NCI-H345 treated with DMSO at 0.1 percent for 48 hours (cell line): ENCODE data around the gene TFF2.

ENCODE experiments used
- DNase-seq: peaks from one replicate; lab custom pipeline; 2025; ENCODE audit not compliant: unreplicated experiment; lab: John Stamatoyannopoulos, UW

Gene TFF2, protein sequence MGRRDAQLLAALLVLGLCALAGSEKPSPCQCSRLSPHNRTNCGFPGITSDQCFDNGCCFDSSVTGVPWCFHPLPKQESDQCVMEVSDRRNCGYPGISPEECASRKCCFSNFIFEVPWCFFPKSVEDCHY

DNA sequence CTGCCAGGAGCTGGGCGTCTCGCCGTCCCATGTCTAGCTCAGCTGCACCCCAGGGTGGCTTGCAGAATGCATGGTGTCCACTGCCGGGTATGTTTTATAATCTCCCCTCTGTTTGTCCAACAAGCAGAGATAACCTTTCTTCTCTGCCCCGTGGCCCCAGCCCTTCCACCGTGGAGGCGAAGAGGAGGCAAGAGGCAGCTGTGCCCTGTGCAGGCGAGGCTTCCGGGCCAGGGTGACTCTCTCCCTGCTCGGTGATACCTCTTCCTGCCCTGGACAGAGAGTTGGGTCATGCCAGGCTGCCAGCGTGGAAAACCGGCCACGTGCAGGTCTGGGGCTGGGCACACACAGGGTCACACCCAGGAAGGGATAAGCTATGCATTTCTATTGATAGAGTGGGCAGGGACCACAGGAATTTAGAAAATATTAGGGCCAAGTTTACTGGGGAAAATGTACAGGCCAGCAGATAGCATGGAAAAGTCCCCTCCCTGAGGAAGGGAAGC, at the start of gene TFF2:
Gene TFF2 (minus strand): TSS at position 68 of the 500 bp plus-strand sequence. CDS start 37 bp downstream, at position 31.
- DNase-seq, result no peak

DNA sequence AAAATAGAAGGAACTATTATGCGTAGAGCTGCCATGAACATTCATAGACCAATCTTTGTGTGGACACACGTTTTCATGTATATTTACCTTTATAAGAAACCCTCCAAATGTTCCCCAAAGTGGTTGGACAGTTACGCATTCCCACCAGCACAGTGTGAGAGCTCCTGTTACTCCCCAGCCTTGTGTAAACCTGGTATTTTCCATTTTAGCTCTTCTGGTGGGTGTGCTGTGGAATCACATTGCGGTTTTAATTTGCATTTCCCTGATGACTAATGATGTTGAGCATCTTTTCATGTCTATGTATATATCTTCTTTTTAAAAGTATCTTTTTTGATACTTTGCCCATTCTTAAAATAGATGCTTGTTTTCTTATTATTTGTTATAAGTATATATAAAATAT, 49.7 kb upstream of the TFF2 start:
- DNase-seq, result no peak

DNA sequence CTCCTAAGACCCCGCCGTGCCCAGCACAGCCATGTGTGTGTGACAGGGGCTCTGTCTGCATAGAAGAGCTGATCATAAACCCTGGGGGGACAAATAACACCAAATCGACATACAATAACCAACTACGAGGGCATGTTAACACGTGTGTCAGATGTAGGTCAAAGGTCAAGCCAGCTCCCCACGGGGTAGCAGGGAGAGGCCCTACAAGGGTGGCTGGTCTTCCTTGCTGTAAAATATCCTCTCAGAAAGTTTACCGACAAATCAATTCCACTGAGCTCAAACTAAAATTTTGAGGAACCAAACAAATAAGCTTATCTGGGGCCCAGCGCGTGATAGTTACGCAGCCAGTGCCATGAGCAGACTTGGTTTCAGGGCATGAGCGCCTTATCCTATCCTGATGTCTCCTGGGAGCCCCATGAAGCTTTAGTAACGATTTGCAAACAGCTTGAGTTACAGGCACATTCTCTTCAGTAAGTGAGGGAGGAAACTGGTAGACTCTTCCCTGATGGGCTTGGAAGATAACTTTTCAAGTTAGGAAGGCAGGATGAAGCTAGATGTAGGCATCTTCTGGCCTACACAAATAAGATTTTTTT, 47.7 kb upstream of the TFF2 start:
- no peak for DNase-seq

DNA sequence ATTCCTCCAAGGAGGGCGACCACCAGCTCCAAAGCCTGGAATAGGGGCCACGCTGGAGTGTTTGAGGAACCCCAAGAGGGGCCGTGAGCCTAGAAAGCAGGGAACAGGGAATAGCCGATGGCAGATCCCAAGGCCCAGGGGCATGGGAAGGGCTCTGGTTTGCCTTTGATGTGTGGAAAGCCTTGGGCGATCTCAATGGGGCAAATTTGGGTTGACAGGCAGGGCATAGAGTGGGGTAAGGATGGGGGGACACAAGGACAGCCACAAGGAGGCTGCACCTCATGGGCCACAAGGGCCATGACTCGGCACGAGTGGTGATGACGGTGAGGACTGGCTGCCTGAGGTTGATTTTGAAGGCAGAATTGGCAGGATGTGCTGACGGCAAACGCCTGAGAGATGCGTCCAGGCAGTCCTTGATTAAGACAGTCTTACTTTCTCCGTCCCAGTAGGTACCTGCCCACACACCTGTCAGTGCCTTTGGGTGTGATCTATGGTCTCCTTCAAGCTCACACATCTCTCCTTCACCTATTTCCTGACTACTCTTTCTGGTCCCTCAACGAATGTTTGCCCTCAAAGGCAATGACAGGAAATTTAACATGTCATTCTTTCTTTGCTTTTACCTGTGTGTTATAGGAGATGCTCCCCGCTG, 47.1 kb upstream of the TFF2 start:
- DNase-seq, result no peak

DNA sequence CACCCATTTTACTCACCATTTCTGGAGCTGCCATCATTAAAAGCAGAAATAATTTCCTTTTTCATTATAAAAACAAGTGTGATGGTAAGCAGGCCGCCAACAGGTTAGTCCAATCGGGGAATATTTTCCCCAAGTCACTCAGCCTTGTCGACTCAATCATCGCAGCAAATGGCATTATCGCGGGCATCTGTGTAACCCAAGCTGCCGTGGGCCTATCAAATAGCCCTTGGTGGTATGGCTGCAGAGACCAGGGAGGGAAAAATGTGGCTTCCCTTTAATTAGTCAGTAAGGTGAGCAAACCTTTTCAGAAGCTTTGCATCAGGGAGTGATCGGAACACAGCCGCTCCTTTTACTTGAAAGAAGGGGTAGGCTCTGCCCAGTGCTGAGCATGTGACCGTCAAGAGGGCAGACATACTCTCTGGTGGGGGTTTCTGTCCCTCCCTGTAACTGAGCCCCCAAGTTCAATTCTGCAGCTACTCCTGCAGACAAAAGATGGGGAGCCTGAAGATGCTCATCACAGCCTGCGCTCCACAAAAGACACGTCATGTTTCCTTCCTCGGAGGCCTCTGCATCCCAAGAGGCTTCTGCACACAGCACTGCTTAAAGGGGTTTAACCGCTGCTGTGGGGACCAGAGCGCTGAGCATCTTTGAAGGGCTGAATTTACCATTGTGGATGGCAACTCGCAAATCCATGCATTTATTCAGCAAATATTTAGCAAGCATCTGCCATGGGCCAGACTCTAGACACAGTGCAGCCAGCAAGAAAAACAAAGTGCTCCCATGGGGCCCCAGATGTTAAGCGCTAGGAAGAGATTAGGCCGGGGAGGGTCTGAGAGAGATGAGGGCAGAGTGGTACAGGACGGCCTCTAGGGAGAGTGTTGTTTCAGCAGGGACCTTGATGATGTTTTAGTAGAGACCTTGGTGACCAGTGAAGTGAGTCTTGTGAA, 46.3 kb upstream of the TFF2 start:
- no peak for DNase-seq

DNA sequence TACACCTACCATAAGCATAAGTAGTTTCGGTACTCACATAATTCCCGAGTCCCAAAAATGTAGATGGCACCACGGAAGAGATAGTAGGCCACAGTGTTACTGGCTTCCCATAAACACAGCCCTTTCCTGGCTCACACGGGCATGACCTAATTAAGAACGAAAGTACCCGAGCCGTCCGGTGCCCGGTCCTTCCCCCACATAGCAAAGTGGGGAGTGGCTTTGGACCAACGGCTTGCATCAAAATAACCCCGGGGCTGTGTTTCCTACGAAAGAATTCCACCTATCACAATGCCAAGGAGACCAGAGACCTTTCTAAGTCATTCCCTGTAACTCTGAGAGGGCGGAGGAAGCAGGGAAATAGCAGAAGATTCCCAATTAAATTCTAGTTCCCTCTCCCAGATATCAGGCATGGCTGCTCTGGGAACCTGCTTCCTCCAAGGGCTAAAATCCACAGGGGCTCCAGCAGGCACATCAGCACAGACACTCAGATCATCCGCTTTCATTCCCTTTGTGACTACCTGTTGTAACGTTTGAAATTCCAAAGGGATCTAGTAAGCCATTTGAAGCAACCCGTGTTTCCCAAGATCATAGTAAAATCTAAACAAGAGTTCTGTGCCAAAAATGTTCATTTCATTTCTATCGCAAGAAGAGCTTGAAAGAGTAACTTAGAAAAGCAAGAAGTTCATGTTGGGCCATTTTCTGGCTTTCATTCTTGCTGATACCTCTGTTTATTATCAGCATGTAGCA, 45.3 kb upstream of the TFF2 start, which contains the start of gene TMPRSS3:
Gene TMPRSS3 (minus strand): TSS at position 148 of the 747 bp plus-strand sequence. CDS start 635 bp downstream, outside the sequence.
- DNase-seq, result no peak

DNA sequence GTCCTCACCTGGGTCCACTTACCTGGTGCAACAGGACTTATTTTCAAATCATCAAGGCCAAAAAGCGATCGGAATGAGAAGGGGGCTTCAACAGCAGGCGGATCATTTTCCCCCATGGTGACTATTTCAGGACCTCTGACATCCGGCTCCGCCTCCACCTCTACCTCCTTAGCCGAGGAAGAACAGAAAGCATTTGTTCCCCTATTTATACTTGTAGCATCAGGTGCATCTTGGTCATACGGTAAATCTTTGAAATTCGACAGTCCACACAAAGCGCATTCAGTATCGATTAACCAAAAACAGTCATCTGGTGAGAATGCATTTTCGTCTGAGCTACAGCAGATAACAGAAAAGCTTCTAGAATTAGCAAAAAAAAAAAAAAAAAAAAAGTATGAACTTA, 44.5 kb upstream of the TFF2 start:
- no peak for DNase-seq

DNA sequence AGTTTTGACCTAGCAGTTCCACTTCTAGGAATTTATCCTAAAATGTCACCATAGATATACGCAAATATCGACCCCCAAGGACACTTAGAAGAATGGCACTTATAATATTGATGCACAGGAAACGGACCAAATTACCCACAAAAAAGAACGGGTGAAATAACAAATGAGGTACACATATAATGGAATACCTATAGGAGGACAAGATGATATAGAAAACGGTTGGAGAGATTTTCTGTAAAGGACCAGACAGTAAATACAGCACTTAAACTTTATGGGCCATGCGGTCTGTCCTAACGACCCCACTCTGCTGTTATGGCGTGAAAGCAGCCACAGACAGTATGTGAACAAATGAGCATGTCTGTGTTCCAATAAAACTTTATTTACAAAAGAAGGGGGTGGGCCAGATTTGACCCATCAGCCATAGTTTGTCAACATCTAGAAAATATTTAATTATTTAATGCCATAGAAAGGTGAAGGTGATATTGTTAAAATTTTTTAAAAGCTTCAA, 42.7 kb upstream of the TFF2 start:
- DNase-seq, result no peak

DNA sequence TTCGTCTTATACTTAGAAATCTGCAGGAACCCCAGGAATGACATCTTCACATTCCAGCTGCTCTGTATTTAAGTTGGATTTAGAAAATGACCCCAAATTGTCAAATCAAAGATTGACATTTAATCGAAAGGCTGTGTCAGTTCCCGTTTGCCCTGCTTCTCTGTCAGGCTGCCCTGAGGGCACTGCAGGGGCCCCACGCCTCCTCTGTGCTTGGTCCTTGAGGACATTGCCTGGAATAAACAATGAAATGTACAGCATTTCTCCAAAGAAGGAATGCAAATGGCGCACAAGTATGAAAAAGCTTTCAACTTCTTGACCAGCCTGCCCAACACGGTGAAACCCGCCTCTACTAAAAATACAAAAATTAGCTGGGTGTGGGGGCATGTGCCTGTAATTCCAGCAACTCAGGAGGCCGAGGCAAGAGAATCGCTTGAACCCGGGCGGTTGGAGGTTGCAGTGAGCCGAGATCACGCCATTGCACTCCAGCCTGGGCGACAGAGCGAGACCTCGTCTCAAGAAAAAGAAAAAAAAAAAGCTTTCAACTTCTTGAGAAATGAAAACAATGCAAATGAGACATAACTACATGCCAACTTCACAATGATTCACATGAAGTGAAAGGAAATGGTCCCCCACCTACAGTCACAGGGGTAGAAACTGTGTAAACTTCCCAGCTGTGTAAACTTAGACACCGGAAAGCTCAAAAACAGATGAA, 42.1 kb upstream of the TFF2 start:
- DNase-seq, result no peak

DNA sequence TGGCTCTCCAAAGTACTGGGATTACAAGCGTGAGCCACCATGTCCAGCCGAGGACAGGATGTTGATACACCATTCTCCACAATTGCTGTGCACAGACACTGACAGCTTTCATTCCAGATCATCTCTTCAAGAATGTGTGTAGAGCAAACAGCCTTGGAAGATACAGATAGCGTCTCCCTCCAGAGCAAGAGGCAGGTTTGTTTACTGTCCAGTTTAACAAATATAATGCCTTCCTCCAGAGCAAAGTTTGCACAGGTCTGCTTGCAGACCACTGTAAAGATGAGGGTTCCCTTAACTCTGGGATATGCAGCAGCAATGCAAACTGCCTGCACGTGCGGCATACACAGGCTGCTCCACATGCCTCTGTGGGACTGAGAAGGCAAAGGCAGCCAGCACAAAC, 40.5 kb upstream of the TFF2 start:
- DNase-seq, result no peak

DNA sequence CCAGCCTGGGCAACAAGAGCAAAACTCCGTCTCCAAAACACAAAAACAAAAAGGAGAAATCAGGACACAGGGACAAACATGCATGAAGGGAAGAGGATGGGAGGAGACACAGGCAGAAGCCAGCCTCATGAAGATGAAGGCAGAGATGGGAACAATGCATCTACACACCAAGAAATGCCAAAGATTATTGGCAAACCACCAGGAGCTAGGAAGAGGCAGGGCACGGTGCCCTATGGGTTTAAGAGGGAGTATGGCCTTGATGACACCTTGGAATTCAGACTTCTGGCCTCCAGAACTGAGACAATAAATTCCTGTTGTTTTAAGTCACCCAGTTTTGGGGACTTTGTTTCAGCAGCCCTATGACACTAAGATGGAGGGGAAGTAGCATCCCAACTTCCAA, 39.9 kb upstream of the TFF2 start:
- DNase-seq, result no peak

DNA sequence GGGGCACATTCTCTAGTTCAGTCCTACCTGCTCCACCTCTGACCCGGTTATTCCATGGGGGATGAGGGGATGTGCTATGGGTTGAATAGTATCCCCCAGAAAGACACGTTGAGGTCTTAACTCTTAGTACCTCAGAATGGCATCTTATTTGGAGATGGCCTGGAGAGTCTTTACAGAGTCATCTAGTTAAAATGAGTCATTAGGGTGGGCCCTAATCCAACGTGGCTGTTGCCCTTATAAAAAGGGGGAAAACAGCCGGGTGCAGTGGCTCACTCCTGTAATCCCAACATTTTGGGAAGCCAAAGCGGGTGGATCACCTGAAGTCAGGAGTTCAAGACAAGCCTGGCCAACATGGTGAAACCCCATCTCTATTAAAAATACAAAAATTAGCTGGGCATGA, 39.4 kb upstream of the TFF2 start:
- DNase-seq, result no peak

DNA sequence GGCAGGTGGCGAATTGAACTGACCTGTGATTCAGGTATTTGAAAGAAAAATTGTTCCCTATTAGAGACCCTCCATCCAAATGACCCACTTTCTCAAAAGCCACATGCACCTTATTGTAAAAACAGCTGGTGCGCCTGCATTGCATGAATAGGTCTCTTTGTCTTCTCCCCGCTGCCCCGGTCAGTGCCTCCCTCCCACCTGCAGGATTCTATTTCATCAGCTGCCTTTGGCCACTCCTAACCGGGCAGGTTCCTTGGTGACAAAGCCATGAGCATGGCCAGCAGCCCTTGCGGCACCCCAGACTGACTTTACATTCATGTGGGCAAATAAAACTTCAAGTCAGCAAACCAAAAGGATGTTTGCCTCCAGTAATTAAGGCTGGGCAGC, 38.6 kb upstream of the TFF2 start:
- no peak for DNase-seq

DNA sequence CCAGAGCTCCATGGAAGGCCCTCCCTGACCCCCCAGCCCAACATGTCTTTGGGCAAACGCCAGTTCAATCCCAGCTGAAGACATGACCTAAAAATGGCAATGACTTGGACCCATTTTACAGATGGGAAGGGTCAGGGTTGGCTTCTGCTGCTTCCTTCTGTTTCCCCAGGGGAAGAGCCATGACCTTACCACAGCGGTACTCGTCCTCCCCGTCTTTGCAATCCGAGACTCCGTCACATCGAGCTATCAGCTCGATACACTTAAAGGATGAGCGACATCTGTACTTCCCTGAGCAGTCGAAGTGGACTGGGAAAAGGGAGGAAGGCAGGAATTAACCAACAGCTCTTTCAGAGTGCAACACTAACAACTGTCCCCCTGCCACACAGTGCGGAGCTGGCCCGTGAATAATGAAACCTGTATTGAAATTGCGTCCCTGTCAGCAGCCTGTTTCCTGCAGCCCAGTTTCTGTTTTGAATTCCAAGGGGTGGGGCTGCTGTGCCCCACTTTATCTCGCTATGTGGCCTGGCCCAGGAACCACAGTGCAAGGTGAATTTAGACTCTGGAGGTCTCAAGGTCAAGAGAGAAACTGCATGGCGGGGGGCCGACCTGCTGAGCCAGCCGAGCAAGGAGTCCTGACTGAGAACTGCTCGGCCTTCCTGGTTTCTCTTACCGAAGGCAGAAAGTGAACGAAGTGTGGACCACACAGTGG, 38.1 kb upstream of the TFF2 start:
- DNase-seq, result no peak

DNA sequence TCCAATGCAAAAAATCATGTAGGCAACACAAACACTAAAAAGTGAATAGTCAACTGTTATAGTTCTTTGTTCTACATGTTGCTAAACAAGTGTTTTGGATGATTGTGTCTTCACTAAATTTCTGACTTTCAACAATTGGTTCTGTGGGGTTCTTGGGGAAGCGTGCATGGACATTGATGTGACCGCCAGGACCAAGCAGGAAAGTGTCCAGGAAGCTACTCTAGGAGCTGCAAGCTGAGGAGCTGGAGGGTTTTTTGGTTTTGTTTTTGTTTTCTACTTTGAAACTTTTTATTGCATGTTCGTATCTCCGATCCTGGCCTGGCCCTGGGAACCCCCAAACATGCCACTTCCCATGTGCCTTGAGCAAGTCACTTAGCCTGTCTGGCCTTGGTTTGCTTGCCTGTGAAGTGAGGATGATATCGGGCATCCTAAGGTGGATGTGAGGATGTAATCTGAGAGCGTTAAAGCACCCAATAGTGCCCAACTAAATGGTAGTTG, 37.1 kb upstream of the TFF2 start:
- DNase-seq, result no peak

DNA sequence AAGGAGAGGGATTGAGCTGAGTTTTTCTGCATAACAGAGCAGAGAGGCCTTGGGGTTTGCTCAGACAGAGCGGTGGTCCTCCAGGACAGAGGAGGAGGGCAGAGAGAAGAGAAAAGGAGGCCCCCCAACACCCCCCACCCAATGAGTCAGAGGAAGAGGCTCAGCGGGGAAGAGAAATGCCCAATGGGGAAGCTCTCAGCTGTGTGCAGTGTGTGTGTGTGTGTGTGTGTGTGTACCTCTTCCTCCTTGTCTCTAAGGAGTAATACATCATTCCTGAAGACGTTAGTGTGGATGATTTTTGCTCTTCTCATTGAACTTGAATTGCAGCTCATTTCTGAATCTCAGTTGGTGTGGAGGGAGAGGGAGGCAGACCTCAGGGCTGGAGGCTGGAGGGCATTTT, 36.4 kb upstream of the TFF2 start:
- DNase-seq, result no peak

DNA sequence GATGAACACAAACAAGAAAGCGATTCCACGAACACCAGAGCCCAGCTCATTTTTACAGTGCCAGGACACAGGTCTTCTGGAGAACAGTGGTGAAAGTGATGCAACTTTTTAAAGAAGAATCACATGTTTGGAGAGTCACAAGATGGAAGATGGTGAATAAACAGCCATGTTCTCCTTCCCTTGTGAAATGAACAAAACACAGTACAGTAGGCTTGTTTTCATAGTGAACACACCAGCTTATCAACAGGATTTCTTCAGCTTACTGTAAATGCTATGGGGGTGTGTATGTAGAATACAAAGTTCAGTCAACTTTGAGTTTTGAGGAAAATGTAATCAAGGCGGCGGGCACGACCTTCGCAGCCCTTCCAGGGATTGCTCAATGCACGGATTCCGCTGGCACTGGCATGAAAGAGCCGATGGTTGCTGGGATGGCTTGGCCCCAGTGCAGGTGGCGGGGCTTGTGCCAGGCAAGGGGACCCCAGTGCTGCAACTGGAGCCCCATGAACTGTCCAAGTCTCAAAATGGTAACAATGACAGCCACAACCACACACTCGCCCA, 35.3 kb upstream of the TFF2 start:
- no peak for DNase-seq

DNA sequence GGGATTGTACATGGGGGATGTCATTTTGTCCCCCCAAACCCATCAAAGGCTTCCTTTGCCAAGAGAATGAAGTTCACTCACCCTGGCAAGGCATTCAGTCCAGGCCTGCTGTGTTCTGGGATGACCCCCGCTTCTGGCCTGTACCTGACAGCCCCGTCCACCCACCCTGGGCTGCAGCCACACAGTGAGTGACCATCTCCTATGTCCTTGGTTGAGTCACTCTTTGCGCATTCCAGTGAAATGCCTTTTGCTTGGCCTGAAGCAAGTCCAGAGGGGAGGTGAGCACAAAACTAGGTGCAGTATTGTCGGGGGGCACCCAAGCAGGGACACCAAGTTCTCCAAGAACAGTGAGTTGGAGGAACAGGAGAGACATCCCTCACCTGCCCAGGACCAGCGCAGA, 34.8 kb upstream of the TFF2 start:
- no peak for DNase-seq

DNA sequence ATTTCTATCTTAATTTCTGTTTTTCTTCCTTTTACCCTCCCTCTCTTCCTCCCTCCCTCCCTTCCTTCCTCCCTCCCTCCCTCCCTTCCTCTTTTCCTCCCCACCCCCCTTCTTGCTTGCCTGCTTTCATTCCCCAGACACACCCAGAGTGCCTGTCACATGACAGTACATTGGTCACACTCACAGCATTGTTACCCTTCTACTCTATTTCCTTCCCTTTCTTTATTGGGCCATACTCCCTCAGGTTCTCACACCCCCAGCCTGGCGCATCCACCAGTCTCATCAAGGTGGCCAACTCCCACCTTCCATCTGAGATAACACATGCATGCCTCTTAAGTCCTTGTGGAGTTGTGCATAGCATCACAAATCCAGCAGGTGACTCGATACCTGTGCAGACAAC, 34.2 kb upstream of the TFF2 start:
- no peak for DNase-seq
